Heart right ventricle (tissue), 16 donors: ENCODE measurements around the gene PAQR8. TPM values are rescaled to one million over a fixed set of nuclear protein-coding genes. Genes with fewer than 3 reads are reported as not detected.

Experiments
- ATAC-seq, 8 donors: fragments of 200-7000 bp; cut with Tn5 transposase; one replicate each; pipeline ENCODE4 v1.9.1; 2020; ENCODE audit warnings: mild to moderate bottlenecking in 8 of 8, moderate library complexity in 8 of 8, moderate number of reproducible peaks in 1 of 8
- DNase-seq, 2 donors: peaks; one replicate each; pipeline ENCODE4 v3.0.0-alpha.2; 2020
- H3K27ac ChIP-seq, 10 donors: fragments of 200-600 bp; sonication (generic) in 2 of 10; one replicate each; pipeline versions ENCODE4 v1.5.0 to v1.8.0; 2020 to 2022; ENCODE audit warnings: mild to moderate bottlenecking in 3 of 10
- H3K27me3 ChIP-seq, 7 donors: fragments of 200-600 bp; one replicate each; pipeline ENCODE4 v1.8.0; 2021 to 2022; ENCODE audit warnings: mild to moderate bottlenecking in 2 of 7
- H3K36me3 ChIP-seq, 9 donors: fragments of 200-600 bp; sonication (generic) in 1 of 9; one replicate each; pipeline versions ENCODE4 v1.5.0 to v1.8.0; 2020 to 2022; ENCODE audit warnings: mild to moderate bottlenecking in 2 of 9
- H3K4me1 ChIP-seq, 9 donors: fragments of 200-600 bp; sonication (generic) in 1 of 9; one replicate each; pipeline versions ENCODE4 v1.5.0 to v1.8.0; 2020 to 2022; ENCODE audit warnings: mild to moderate bottlenecking in 4 of 9
- H3K4me3 ChIP-seq, 10 donors: fragments of 200-600 bp; sonication (generic) in 2 of 10; one replicate each; pipeline versions ENCODE4 v1.5.0 to v1.8.0; 2020 to 2022; ENCODE audit warnings: mild to moderate bottlenecking in 7 of 10, moderate library complexity in 2 of 10
- H3K9me3 ChIP-seq, 11 donors: fragments of 200-600 bp in 10 of 11; sonication (generic) in 2 of 11; one replicate each; pipeline versions ENCODE4 v1.5.0 to v1.8.0; 2013 to 2022; ENCODE audit warnings: mild to moderate bottlenecking in 2 of 11, control low read depth in 1 of 11, moderate library complexity in 1 of 11
- CTCF ChIP-seq, 9 donors: fragments of 200-600 bp; sonication (generic) in 2 of 9; IDR thresholded peaks; one replicate each; pipeline versions ENCODE4 v1.5.0 to v1.8.0; 2021 to 2022; ENCODE audit warnings: antibody characterized with exemption in 9 of 9, mild to moderate bottlenecking in 5 of 9, moderate library complexity in 1 of 9
- WGBS, 2 donors: extraction: QIAGEN DNeasy Blood & Tissue Kit; methylation state at CpG; one replicate each; pipeline ENCODE4 v1.1.7; 2013; ENCODE audit warnings: inconsistent platforms in 1 of 2; 5-methylcytosine and 5-hydroxymethylcytosine counted together
- intact Hi-C, 10 donors: fragments of 100-400 bp; cut with DNase I; formaldehyde crosslinking; loops; one replicate each; pipeline versions ENCODE4 v1.11.1 to v1.14.2; 2022
- polyA plus RNA-seq, 2 donors: library from polyadenylated mRNA; stranded (reverse); fragments of 200-250 nt; gene quantifications; one replicate each; pipeline ENCODE4 v1.2.3, GENCODE V29; 2013
- total RNA-seq, 10 donors: library from RNA; stranded (reverse); fragmentation: NEBNext Ultra II Directional in 3 of 10; extraction: Animal tissue kit (Norgen Biotek cat#: 25700) in 3 of 10; gene quantifications; one replicate each; pipeline versions ENCODE4 v1.2.1 to v1.2.4, GENCODE V29; 2021 to 2023
- donor health status: Arrhythmogenic right ventricular cardiomyopathy.
- donor health status: ischemic (EF 13 %, LVEDD 7.1; RV severe dilation, severe dysfunction).
- donor health status: healthy with polysubstance abuse.
- donor health status: DM: no; HTN: yes; CAD: no.
- donor health status: DM: no; HTN: no; CAD: no.
- donor health status: ischemic (EF 25% LVEDD 6.9; RV normal size, moderate dysfunction).
- donor health status: ischemic (EF 25% LVEDD 5.7; RV mildly dilated, moderate dysfunction).
- donor health status: healthy.
- donor health status: DM: yes; HTN: yes; CAD: no.
- donor health status: Ischemic cardiomyopathy.
- donor health status: ischemic (EF 35%, LVEDD 5.7; RV mildly dilated, moderate dysfunction).
- donor health status: nonischemic (EF 11% LVEDD 7.7; RV severe dilation, severe dysfunction).
- donor health status: DM: yes; HTN: yes; CAD: no.
- donor health status: PGD.
- donor health status: ischemic (EF 29% LVEDD 5.4; RV normal size, mild dysfunction).
- donor health status: nonischemic (EF 23%, LVEDD 6.1; RV moderate dilation, normal function).

Gene PAQR8
- total and polyA plus RNA-seq, 12 donors = 1.0 to 6.3 (median 2.8) TPM

- peaks cover 0 to 13% (median 0%) of the 10 kb centered on the region in 9 donors for H3K4me1 ChIP-seq
- no peaks in the 10 kb centered on the region for H3K27me3 ChIP-seq
- DNase-seq (no peak), ATAC-seq (no peak)
- H3K36me3 ChIP-seq = no peaks in the 10 kb centered on the region
- intact Hi-C loops = no loop called here
- H3K27ac ChIP-seq = no peak overlapping the region
- H3K4me3 ChIP-seq = no peak overlapping the region
- no peaks in the 10 kb centered on the region for H3K9me3 ChIP-seq
- TF ChIP-seq CTCF (IDR thresholded peaks at IDR 0.05) = no peak
Measured at GRCh38 chr6:52340603-52340880, 21.4 kb upstream of the PAQR8 start.

- Histone ChIP-seq H3K4me1 (peaks cover 0 to 13% (median 0%) of the 10 kb centered on the region in 9 donors), H3K4me3 (no peak overlapping the region), H3K36me3 (no peaks in the 10 kb centered on the region), H3K27me3 (no peaks in the 10 kb centered on the region), H3K9me3 (no peaks in the 10 kb centered on the region), H3K27ac (no peak overlapping the region)
- DNase-seq (no peak), ATAC-seq (no peak)
- 73 to 78% methylated on average over 2 of the region's 2 CpGs for WGBS, 2 donors
- intact Hi-C loops = no loop called here
- TF ChIP-seq CTCF (IDR thresholded peaks at IDR 0.05) = no peak
Measured at GRCh38 chr6:52341561-52342260, 20.2 kb upstream of the PAQR8 start.

GRCh38 chr6:52345311-52345710 is 16.6 kb upstream of the PAQR8 start:
- TF ChIP-seq CTCF (IDR thresholded peaks at IDR 0.05) = no peak
- Histone ChIP-seq H3K4me3 (no peak overlapping the region), H3K27me3 (no peaks in the 10 kb centered on the region), H3K9me3 (no peaks in the 10 kb centered on the region), H3K27ac (no peak overlapping the region), H3K4me1 (peaks cover 0 to 10% (median 0%) of the 10 kb centered on the region in 9 donors), H3K36me3 (no peaks in the 10 kb centered on the region)
- intact Hi-C loops = no loop called here
- 88 to 91% methylated on average over 1 of the region's 1 CpG for WGBS, 2 donors
- ATAC-seq = no peak
- DNase-seq = no peak

GRCh38 chr6:52346503-52346902 is 15.4 kb upstream of the PAQR8 start:
- no peak for TF ChIP-seq CTCF (IDR thresholded peaks at IDR 0.05)
- Histone ChIP-seq H3K4me1 (peaks cover 0 to 8% (median 0%) of the 10 kb centered on the region in 9 donors), H3K27me3 (no peaks in the 10 kb centered on the region), H3K27ac (no peak overlapping the region), H3K9me3 (no peaks in the 10 kb centered on the region), H3K36me3 (no peaks in the 10 kb centered on the region), H3K4me3 (no peak overlapping the region)
- intact Hi-C loops = no loop called here
- ATAC-seq (no peak), DNase-seq (no peak)
- 82 to 86% methylated on average over 2 of the region's 2 CpGs for WGBS, 2 donors
